ENCODE measurements around the gene ANKRD52. TPM values are rescaled to one million over a fixed set of nuclear protein-coding genes. Genes with fewer than 3 reads are reported as not detected.

ANKRD52 gene
- total RNA-seq, 1 experiment from 2014 or later = 46.3 TPM

GRCh38 chr12:56219840-56220239 lies 38.3 kb downstream of the ANKRD52 start:
- peaks cover 21% of the 10 kb centered on the region for H3K36me3 Mint-ChIP-seq (ENCODE audit: insufficient read depth, unreplicated experiment)
- POLR2A ChIA-PET = interaction anchor here (0.9 to 4.0 kb wide), 7 partner anchors 9 to 140 kb away, joined by 3 to 108 read pairs (median 25); partner anchors contain the start of genes RPL41, SMARCC2, STAT2 and ZC3H10
- intact Hi-C loops (cut with micrococcal nuclease) = loop anchor here (10.0 kb wide), 1 partner anchor 485 kb away; no protein-coding TSS in a partner anchor
- H3K9me3 Mint-ChIP-seq (ENCODE audit: unreplicated experiment) = no peaks in the 10 kb centered on the region
- no peak for DNase-seq (ENCODE audit: unreplicated experiment)
- BruUV-seq (replicated peaks) = no TSS peak
- no peaks in the 10 kb centered on the region for H3K27me3 Mint-ChIP-seq (ENCODE audit: insufficient read depth, unreplicated experiment)
- H3K27ac Mint-ChIP-seq (ENCODE audit: low read depth, unreplicated experiment) = no peak overlapping the region
- TF ChIP-seq CTCF (IDR thresholded peaks at IDR 0.05; ENCODE audit: unreplicated experiment) = no peak
- peaks cover 27% of the 10 kb centered on the region for H3K4me1 Mint-ChIP-seq (ENCODE audit: insufficient read depth, unreplicated experiment)
- CTCF ChIA-PET = interaction anchor here (1.0 to 1.6 kb wide), 2 partner anchors 30 to 37 kb away, joined by 4 to 7 read pairs; no protein-coding TSS in a partner anchor
- H3K4me3 Mint-ChIP-seq (ENCODE audit: unreplicated experiment) = peak overlapping the region; percentile 99

- POLR2A ChIA-PET = interaction anchor here (0.7 to 1.9 kb wide), 2 partner anchors 9 to 14 kb away, joined by 3 to 4 read pairs; no protein-coding TSS in a partner anchor
- TF ChIP-seq CTCF (IDR thresholded peaks at IDR 0.05; ENCODE audit: unreplicated experiment) = no peak
- H3K36me3 Mint-ChIP-seq (ENCODE audit: insufficient read depth, unreplicated experiment) = peaks cover 54% of the 10 kb centered on the region
- CTCF ChIA-PET = interaction anchor here (0.7 to 3.7 kb wide), 5 partner anchors 9 to 169 kb away, joined by 4 to 26 read pairs (median 5); partner anchors contain the start of gene SMARCC2
- no TSS peak for BruUV-seq (replicated peaks)
- no peaks in the 10 kb centered on the region for H3K9me3 Mint-ChIP-seq (ENCODE audit: unreplicated experiment)
- no peak overlapping the region for H3K4me3 Mint-ChIP-seq (ENCODE audit: unreplicated experiment)
- DNase-seq (ENCODE audit: unreplicated experiment) = no peak
- peak overlapping the region; percentile 47 for H3K27ac Mint-ChIP-seq (ENCODE audit: low read depth, unreplicated experiment)
- intact Hi-C loops (cut with micrococcal nuclease) = no loop called here
- peaks cover 11% of the 10 kb centered on the region for H3K4me1 Mint-ChIP-seq (ENCODE audit: insufficient read depth, unreplicated experiment)
- no peaks in the 10 kb centered on the region for H3K27me3 Mint-ChIP-seq (ENCODE audit: insufficient read depth, unreplicated experiment)
Observed at GRCh38 chr12:56216461-56216860, 41.7 kb downstream of the ANKRD52 start.

- Mint-ChIP-seq H3K9me3 (ENCODE audit: unreplicated experiment) (no peaks in the 10 kb centered on the region), H3K27ac (ENCODE audit: low read depth, unreplicated experiment) (no peak overlapping the region), H3K4me3 (ENCODE audit: unreplicated experiment) (no peak overlapping the region), H3K4me1 (ENCODE audit: insufficient read depth, unreplicated experiment) (peaks cover 11% of the 10 kb centered on the region), H3K27me3 (ENCODE audit: insufficient read depth, unreplicated experiment) (no peaks in the 10 kb centered on the region), H3K36me3 (ENCODE audit: insufficient read depth, unreplicated experiment) (peaks cover 80% of the 10 kb centered on the region)
- BruUV-seq (replicated peaks) = no TSS peak
- intact Hi-C loops (cut with micrococcal nuclease) = no loop called here
- CTCF ChIA-PET = interaction anchor here (1.3 to 1.4 kb wide), 2 partner anchors 44 to 250 kb away, joined by 3 read pairs; no protein-coding TSS in a partner anchor
- POLR2A ChIA-PET = interaction anchor here (1.1 kb wide), 1 partner anchor 86 kb away, joined by 3 read pairs; the partner anchor contains the start of gene CS
- no peak for TF ChIP-seq CTCF (IDR thresholded peaks at IDR 0.05; ENCODE audit: unreplicated experiment)
- DNase-seq (ENCODE audit: unreplicated experiment) = no peak
Observed at GRCh38 chr12:56213878-56214277, 44.3 kb downstream of the ANKRD52 start.

- H3K4me1 Mint-ChIP-seq (ENCODE audit: insufficient read depth, unreplicated experiment) = peaks cover 11% of the 10 kb centered on the region
- H3K27me3 Mint-ChIP-seq (ENCODE audit: insufficient read depth, unreplicated experiment) = no peaks in the 10 kb centered on the region
- POLR2A ChIA-PET = interaction anchor here (2.1 kb wide), 1 partner anchor 10 kb away, joined by 8 read pairs; the partner anchor contains the start of gene RNF41
- BruUV-seq (replicated peaks) = no TSS peak
- DNase-seq (ENCODE audit: unreplicated experiment) = no peak
- CTCF ChIA-PET = interaction anchor here (0.6 kb wide), 2 partner anchors 168 to 245 kb away, joined by 3 read pairs; no protein-coding TSS in a partner anchor
- no peaks in the 10 kb centered on the region for H3K9me3 Mint-ChIP-seq (ENCODE audit: unreplicated experiment)
- intact Hi-C loops (cut with micrococcal nuclease) = no loop called here
- H3K27ac Mint-ChIP-seq (ENCODE audit: low read depth, unreplicated experiment) = no peak overlapping the region
- H3K36me3 Mint-ChIP-seq (ENCODE audit: insufficient read depth, unreplicated experiment) = peaks cover 90% of the 10 kb centered on the region
- no peak overlapping the region for H3K4me3 Mint-ChIP-seq (ENCODE audit: unreplicated experiment)
- TF ChIP-seq CTCF (IDR thresholded peaks at IDR 0.05; ENCODE audit: unreplicated experiment) = no peak
Observed at GRCh38 chr12:56212361-56212760, 45.8 kb downstream of the ANKRD52 start.

All from MCF 10A (cell line).